ENCODE results near the gene BTBD16. TPM values are rescaled to one million over a fixed set of nuclear protein-coding genes. Genes with fewer than 3 reads are reported as not detected.

BTBD16 gene
- total RNA-seq, 4 donors from 2014 or later = not detected

GRCh38 chr10:122243550-122243949 is 27.5 kb upstream of the BTBD16 start:
- DNase-seq = no peak
- H3K36me3 ChIP-seq = peaks cover 4 to 100% (median 5%) of the 10 kb centered on the region in 3 donors

GRCh38 chr10:122244001-122244975 is 26.8 kb upstream of the BTBD16 start:
- no peaks in the 10 kb centered on the region for H3K27me3 ChIP-seq
- peaks cover 4 to 100% (median 5%) of the 10 kb centered on the region in 3 donors for H3K36me3 ChIP-seq
- intact Hi-C loops (cut with DNase I) = no loop called here
- no peak overlapping the region for H3K4me3 ChIP-seq
- no peaks in the 10 kb centered on the region for H3K9me3 ChIP-seq
- peaks cover 0 to 13% (median 0%) of the 10 kb centered on the region in 3 donors for H3K4me1 ChIP-seq
- DNase-seq = no peak
- TF ChIP-seq CTCF (IDR thresholded peaks at IDR 0.05) = no peak
- TF ChIP-seq POLR2A (IDR thresholded peaks at IDR 0.05) = no peak
- WGBS, 2 donors = 73 to 84% methylated on average over 7 to 9 of the region's 11 CpGs
- H3K27ac ChIP-seq = peak overlapping the region in 2 of 4 donors; percentile 13 to 47

More at GRCh38 chr10:122243550-122243949, 27.5 kb upstream of the BTBD16 start:
- intact Hi-C loops (cut with DNase I) = no loop called here
- H3K27ac ChIP-seq = peak overlapping the region in 1 of 4 donors; percentile 47
- TF ChIP-seq CTCF (IDR thresholded peaks at IDR 0.05) (no peak), POLR2A (IDR thresholded peaks at IDR 0.05) (no peak)
- H3K4me3 ChIP-seq = no peak overlapping the region
- H3K4me1 ChIP-seq = peaks cover 0 to 13% (median 0%) of the 10 kb centered on the region in 3 donors
- no peaks in the 10 kb centered on the region for H3K9me3 ChIP-seq
- 71 to 91% methylated on average over 2 of the region's 2 CpGs for WGBS, 2 donors
- H3K27me3 ChIP-seq = no peaks in the 10 kb centered on the region

- H3K36me3 ChIP-seq = peaks cover 4 to 100% (median 5%) of the 10 kb centered on the region in 3 donors
- H3K4me1 ChIP-seq = peaks cover 0 to 13% (median 0%) of the 10 kb centered on the region in 3 donors
- no peaks in the 10 kb centered on the region for H3K9me3 ChIP-seq
- intact Hi-C loops (cut with DNase I) = no loop called here
- 62 to 82% methylated on average over 3 to 4 of the region's 4 CpGs for WGBS, 2 donors
- DNase-seq = no peak
- no peak overlapping the region for H3K4me3 ChIP-seq
- no peak overlapping the region for H3K27ac ChIP-seq
- H3K27me3 ChIP-seq = no peaks in the 10 kb centered on the region
- TF ChIP-seq CTCF (IDR thresholded peaks at IDR 0.05) = no peak
- no peak for TF ChIP-seq POLR2A (IDR thresholded peaks at IDR 0.05)
Observed at GRCh38 chr10:122245136-122245535, 26.0 kb upstream of the BTBD16 start.

- H3K4me3 ChIP-seq = no peak overlapping the region
- intact Hi-C loops (cut with DNase I) = no loop called here
- peaks cover 4 to 100% (median 5%) of the 10 kb centered on the region in 3 donors for H3K36me3 ChIP-seq
- H3K4me1 ChIP-seq = peaks cover 0 to 13% (median 0%) of the 10 kb centered on the region in 3 donors
- DNase-seq = no peak
- no peaks in the 10 kb centered on the region for H3K9me3 ChIP-seq
- no peaks in the 10 kb centered on the region for H3K27me3 ChIP-seq
- no peak overlapping the region for H3K27ac ChIP-seq
- WGBS, 2 donors = 100% methylated on average over 6 of the region's 11 CpGs; no CpG with 5 or more reads in 1 of the 2 donors
- TF ChIP-seq CTCF (IDR thresholded peaks at IDR 0.05) = no peak
- no peak for TF ChIP-seq POLR2A (IDR thresholded peaks at IDR 0.05)
Observed at GRCh38 chr10:122245897-122246296, 25.2 kb upstream of the BTBD16 start.
